Measurements from ENCODE around the gene IQCH. TPM values are rescaled to one million over a fixed set of nuclear protein-coding genes. Genes with fewer than 3 reads are reported as not detected.
"Not testable (repeated sequence)": the region's sequence is repeated elsewhere in the genome, so short reads cannot be mapped to it uniquely, and the experiment has no call there.

IQCH gene
- total RNA-seq, 1 donor from 2014 or later, result 0.45 TPM

DNA sequence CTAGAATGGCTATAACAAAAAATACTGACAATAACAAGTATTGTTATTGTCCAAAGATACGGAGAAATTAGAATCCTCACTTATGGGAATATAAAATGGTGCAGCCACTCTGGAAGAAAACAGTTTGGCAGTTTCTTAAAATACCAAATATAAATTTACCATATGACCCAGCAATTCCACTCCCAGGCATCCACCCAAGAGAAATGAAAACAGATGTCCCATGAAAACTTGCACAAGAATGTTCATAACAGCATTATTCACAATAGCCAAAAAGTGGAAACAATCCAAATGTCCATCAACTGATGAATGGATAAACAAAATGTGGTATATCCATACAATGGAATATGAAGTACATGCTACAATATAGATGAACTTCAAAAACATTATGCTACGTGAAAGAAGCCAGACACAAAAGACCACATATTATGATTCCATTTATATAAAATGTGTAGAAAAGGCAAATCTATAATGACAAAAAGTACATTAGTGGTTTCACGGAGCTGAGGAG lies 9.6 kb upstream of the IQCH start:
- DNase-seq (ENCODE audit: low spot score), result no peak

GRCh38 chr15:67246606-67247005 lies 8.0 kb upstream of the IQCH start:
- not testable (repeated sequence) for DNase-seq (ENCODE audit: low spot score)

DNA sequence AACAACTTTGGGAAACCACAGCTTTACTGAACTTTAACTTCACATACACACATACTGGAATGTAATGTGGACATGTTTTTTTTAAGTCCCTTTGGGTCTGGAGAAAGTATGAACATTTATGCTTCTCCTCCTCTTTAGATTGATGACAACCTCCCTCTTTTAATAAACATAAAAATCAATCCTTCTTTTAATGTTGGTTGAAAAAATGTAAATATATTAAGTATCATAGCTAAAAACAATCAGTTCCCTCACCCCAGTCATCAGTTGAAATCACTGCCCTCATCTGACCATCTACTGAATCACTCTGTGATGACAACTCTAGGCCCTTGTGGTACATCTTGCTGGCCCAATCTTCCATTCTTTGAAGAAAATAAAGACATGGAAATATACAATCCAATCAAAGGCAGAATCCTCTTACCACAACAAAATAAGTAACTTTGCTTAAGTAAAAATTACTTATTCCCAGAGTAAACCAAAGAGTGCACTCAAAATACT lies 6.5 kb upstream of the IQCH start:
- no peak for DNase-seq (ENCODE audit: low spot score)

- DNase-seq (ENCODE audit: low spot score), result no peak
Measured at GRCh38 chr15:67249830-67250229, 4.8 kb upstream of the IQCH start.

- no peak for DNase-seq (ENCODE audit: low spot score)
Measured at GRCh38 chr15:67251318-67251717, 3.3 kb upstream of the IQCH start.

DNA sequence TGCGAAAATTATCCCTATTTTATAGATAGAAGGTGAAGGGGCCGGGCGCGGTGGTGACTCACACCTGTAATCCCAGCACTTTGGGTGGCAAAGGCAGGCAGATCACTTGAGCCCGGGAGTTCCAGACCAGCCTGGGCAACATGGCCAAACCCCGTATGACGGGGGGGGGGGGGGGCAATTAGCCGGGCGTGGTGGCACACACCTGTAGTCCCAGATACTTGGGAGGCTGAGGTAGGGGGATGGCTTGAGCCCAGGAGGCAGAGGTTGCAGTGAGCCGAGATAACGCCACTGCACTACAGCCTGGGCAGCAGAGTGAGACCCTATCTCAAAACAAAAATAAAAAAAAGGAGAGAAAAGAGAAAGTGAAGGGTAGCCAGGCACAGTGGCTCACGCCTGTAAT lies 1.5 kb upstream of the IQCH start:
- DNase-seq (ENCODE audit: low spot score), result no peak

DNA sequence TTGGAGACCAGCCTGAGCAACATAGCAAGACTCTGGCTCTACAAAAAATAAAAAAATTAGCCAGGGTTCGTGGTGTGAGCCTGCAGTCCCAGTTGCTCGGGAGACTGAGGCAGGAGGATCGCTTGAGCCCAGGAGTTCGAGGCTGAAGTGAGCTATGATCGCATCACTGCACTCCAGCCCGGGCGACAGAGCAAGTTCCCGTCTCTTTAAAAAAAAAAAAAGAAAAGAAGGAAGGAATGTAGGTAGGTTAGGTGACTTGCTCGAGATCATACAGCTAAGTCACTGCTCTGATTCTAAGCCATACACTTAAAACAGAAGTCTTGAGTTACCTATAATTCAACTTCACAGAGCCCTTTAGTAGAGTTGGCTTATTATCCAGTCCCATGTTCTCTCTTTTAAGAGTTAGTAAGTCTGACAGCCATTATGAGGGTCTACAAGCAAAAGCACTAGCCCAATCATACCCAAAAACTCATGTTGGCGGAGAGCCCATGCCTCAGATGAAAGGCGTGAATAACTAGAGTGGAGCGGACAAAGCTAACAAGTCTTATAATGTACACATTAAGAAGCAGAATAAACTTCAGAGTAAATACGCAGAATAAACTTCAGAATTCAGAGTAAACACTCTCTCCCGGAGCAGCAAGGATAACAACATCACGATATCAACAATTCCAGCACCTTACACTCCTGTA lies 893 bp upstream of the IQCH start:
- no peak for DNase-seq (ENCODE audit: low spot score)

GRCh38 chr15:67256051-67256450 lies 1.5 kb downstream of the IQCH start:
- DNase-seq (ENCODE audit: low spot score), result no peak

DNA sequence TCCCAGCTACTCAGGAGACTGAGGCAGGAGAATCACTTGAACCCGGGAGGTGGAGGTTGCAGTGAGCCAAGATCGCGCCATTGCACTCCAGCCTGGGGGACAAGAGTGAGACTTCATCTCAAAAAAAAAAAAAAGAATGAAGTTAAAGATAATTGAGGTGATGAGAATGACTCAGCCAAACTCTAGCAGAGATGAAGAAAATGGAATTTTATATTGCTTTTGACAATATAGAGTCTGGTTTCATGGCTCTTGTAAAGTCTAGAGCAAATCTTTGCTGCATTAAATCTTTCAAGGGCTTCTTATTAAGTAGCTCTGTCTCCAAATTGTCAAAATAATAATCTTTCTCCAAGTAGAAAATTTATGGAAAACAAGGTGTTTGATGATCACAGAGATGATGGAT lies 3.8 kb downstream of the IQCH start:
- DNase-seq (ENCODE audit: low spot score), result not testable (repeated sequence)

GRCh38 chr15:67259379-67259778 lies 4.8 kb downstream of the IQCH start:
- no peak for DNase-seq (ENCODE audit: low spot score)

DNA sequence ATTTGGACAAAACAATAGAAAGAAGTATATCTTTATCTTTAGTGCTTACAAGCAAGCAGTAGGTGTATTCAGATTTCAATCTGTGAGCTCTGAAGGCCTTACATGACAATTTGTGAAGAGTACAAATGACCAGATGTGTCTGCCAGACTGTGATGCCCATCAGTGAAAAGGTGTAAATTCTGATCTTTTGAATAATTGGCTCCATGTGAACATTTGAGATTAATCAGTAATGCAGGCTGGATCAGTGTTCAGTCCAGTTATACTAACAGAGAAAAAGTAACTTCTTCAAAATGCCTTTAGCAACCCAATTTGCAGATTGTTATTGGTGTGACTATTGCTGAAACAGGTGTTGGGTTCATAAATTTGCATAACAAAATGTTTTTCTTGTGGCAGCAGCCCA lies 5.2 kb downstream of the IQCH start:
- no peak for DNase-seq (ENCODE audit: low spot score)

- no peak for DNase-seq (ENCODE audit: low spot score)
Measured at GRCh38 chr15:67266870-67267269, 12.3 kb downstream of the IQCH start.

- no peak for DNase-seq (ENCODE audit: low spot score)
Measured at GRCh38 chr15:67267440-67267839, 12.9 kb downstream of the IQCH start.

DNA sequence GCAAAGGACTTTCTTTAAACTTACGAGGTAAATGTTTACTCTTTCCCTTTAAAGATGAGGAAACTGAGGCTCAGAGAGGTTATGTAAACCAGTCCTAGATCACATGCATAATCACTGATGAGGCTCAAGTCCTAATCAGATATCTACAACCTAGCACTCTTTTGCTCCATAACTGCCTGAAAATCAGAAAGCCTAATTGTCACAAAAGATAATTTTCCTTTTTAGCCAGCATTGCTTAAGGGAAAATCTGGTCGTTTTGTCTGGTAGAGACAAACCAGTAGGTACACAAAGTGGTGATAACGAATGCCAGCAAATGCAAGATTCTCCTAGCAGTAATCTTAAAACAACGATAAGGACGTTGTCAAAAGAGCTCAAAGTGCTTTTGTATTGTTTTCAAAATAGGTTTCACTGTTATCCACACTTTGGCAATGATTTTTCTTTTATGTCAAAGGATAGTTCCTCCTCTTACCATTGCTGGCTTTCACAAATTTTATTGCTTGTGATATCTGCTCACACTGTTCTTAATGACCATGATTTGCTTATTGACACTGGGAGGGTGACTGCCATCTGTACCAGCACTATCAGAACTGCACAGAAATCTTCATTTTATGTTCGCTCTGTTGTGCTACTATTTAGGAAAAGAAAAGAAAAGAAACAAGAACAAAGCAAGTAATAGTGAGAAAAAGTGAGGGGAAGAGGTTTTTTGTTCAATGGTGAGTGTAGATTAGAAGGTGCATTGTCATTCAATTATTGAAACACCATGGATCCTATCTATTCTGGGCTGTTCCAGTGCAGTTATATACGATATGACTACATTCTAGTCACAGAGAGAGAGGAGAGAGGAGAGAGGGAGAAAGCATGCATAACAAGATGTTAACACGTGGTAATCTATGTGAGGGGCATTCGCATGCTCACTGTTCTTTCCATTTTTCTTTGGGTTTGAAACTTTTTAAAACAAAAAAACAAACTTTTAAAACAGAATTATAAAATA lies 13.7 kb downstream of the IQCH start:
- no peak for DNase-seq (ENCODE audit: low spot score)

DNA sequence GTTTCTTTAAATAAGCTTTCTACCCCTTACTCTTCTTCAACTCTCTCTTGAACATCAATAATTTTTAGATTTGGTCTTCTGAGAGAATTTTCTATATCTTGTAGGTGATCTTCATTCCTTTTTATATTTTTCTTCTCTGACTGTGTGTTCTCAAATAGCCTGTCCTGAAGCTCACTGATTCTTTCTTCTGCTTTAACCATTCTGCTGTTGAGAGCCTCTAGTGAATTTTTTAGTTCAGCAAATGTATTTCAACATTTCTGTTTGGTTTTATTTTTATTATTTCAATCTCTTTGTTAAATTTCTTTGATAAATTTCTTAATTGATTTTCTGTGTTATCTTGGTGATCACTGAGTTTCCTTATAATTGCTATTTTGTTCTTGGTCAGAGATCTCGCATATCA lies 19.6 kb downstream of the IQCH start:
- no peak for DNase-seq (ENCODE audit: low spot score)

DNA sequence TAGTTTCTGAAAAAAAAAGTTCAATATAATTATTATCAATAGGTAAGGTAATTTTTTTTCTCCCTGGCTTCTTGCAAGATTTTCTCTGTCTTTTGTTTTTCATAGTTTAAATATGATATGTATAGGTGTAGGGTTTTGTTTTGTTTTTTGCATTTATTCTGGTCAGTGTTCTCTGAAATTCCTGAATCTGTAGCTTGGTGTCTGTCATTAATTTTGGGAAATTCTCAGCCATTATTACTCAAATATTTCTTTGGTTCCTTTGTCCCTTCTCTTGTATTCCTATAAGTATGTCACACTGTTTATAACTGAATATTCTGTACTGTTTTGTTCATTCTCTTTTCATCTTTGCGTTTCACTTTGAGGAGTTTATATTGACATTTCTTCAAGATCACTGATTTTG lies 22.1 kb downstream of the IQCH start:
- no peak for DNase-seq (ENCODE audit: low spot score)

DNA sequence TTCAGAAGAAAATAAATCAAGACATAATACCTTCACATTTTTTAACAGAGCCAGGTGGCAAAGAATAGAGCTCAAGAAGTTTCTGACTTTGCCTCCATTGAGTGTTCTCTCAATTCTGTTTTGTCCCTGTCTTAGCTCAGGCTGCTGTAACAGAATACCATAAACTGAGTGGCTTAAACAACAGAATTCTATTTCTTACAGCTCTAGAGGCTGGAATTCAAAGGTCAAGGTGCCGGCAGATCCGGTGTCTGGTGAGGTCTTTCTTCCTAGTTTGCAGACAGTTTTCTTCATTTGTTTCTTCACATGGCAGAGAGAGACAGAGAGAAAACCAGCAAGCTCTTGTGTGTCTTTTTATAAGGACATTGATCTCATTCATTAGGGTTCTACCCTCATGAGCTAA lies 25.6 kb downstream of the IQCH start:
- no peak for DNase-seq (ENCODE audit: low spot score)

DNA sequence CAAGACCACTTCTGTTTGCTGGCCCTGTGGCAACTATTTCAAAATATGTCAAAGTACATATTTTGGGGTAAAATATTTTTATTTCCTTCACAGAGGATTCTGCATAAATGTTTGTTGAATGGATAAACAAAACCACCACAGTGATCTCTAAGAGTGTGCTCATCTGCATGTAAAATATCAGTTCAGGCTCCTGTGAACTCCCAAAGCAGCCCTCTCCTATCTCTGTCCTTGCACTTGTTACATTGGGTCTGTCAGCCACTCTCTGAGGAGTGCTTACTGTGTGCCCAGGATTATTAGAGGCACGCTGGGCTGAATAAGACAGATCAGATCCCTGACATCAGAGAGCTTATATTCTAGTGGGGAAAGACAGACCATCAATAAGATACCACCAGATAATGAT lies 27.1 kb downstream of the IQCH start:
- no peak for DNase-seq (ENCODE audit: low spot score)

DNA sequence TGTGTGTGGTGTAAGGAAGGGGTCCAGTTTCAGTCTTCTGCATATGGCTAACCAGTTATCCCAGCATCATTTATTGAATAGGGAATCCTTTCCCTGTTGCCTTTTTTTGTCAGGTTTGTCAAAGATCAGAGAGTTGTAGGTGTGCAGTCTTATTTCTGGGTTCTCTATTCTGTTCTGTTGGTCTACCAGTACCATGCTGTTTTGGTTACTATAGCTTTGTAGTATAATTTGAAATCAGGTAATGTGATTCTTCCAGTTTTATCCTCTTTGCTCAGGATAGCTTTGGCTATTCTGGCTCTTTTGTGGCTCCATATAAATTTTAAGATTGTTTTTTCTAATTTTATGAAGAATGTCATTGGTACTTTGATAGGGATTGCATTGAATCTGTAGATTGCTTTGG lies 31.0 kb downstream of the IQCH start:
- not testable (repeated sequence) for DNase-seq (ENCODE audit: low spot score)

GRCh38 chr15:67286400-67286799 lies 31.8 kb downstream of the IQCH start:
- DNase-seq (ENCODE audit: low spot score), result not testable (repeated sequence)

GRCh38 chr15:67290319-67290718 lies 35.7 kb downstream of the IQCH start:
- no peak for DNase-seq (ENCODE audit: low spot score)

DNA sequence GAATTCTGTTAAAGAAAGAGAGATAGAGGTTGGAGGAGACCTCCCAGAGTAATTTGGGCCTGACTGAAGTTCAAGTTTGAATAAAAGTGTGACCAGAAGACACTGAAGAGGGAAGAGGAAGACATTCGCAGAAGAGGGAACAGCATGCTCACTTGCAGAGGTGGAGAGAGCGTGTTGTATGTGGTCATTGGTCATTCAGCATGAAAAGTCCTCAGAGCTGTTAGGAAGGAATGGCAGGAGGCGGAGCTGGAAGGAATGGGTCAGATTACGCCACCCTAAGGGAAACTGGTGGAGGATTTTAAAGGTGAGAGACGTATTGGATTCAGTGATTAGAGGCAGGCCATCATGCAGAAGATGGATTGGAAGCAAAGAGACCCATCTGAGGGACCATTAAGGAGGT lies 41.6 kb downstream of the IQCH start:
- DNase-seq (ENCODE audit: low spot score), result no peak
